CD4-positive, alpha-beta T cell (primary cell): ENCODE data around the gene SPG7. TPM values are rescaled to one million over a fixed set of nuclear protein-coding genes. Genes with fewer than 3 reads are reported as not detected.

Experiments used
- ATAC-seq: fragments of 200-7000 bp; cut with Tn5 transposase; one replicate; pipeline ENCODE4 v1.10.0; 2022; ENCODE audit warnings: mild to moderate bottlenecking; ENCODE audit not compliant: poor library complexity
- CTCF ChIA-PET: fragments of 350-600 bp; sonication (Branson Sonifier 250); formaldehyde crosslinking; loops from one replicate; lab custom pipeline; 2021; ENCODE audit warnings: antibody characterized with exemption, inconsistent platforms; lab: Charles Lee
- POLR2A ChIA-PET: fragments of 350-600 bp; sonication (Branson Sonifier 250); formaldehyde crosslinking; loops from one replicate; lab custom pipeline; 2021; ENCODE audit warnings: antibody characterized with exemption, inconsistent platforms; lab: Charles Lee
- DNase-seq, 14 experiments: peaks; one replicate each; pipeline ENCODE4 v3.0.0-alpha.2; 2013 to 2020; ENCODE audit warnings: mixed read lengths in 2 of 14
- H3K27ac ChIP-seq, 2 donors: one replicate each; pipeline versions ENCODE4 v1.5.1 to v1.7.0; 2013; ENCODE audit warnings: low read length in 2 of 2, low read depth in 1 of 2, mild to moderate bottlenecking in 1 of 2
- H3K27me3 ChIP-seq, 2 experiments: 1 replicate in 1 of 2; 2 replicates in 1 of 2; pipeline versions ENCODE4 v1.6.1 to v1.7.0; 2013; ENCODE audit warnings: low read length in 2 of 2, control low read depth in 1 of 2, mild to moderate bottlenecking in 1 of 2, moderate library complexity in 1 of 2; ENCODE audit not compliant: insufficient read depth in 2 of 2, control insufficient read depth in 1 of 2
- H3K36me3 ChIP-seq: one replicate; pipeline ENCODE4 v1.6.1; 2013; ENCODE audit warnings: low read length, control low read depth; ENCODE audit not compliant: insufficient read depth
- H3K4me1 ChIP-seq: one replicate; pipeline ENCODE4 v1.6.1; 2013; ENCODE audit warnings: low read length, control low read depth; ENCODE audit not compliant: insufficient read depth
- H3K4me3 ChIP-seq: one replicate; pipeline ENCODE4 v1.5.1; 2013; ENCODE audit warnings: mild to moderate bottlenecking, low read length, moderate library complexity
- H3K9me3 ChIP-seq, 2 experiments: 1 replicate in 1 of 2; 2 replicates in 1 of 2; pipeline versions ENCODE4 v1.6.1 to v1.7.0; 2013; ENCODE audit warnings: low read length in 2 of 2, mild to moderate bottlenecking in 2 of 2, control low read depth in 1 of 2, moderate library complexity in 1 of 2; ENCODE audit not compliant: control insufficient read depth in 1 of 2, insufficient read depth in 1 of 2
- H3K27ac Mint-ChIP-seq: one replicate; pipeline ENCODE4 v1.8.0; 2020; ENCODE audit warnings: mixed read lengths
- H3K27me3 Mint-ChIP-seq: one replicate; pipeline ENCODE4 v1.8.0; 2021; ENCODE audit warnings: mixed read lengths
- H3K36me3 Mint-ChIP-seq: one replicate; pipeline ENCODE4 v1.8.0; 2021; ENCODE audit warnings: low read depth, mixed read lengths
- H3K4me1 Mint-ChIP-seq: one replicate; pipeline ENCODE4 v1.8.0; 2021; ENCODE audit warnings: low read depth, mixed read lengths
- H3K4me3 Mint-ChIP-seq: one replicate; pipeline ENCODE4 v1.8.0; 2020; ENCODE audit warnings: mild to moderate bottlenecking, mixed read lengths
- H3K9me3 Mint-ChIP-seq: one replicate; pipeline ENCODE4 v1.8.0; 2020; ENCODE audit warnings: mixed read lengths
- CTCF ChIP-seq: fragments of 200-600 bp; IDR thresholded peaks from one replicate; pipeline ENCODE4 v1.8.0; 2022; ENCODE audit warnings: antibody characterized with exemption, mild to moderate bottlenecking
- intact Hi-C, 2 experiments: fragments of 100-400 bp; cut with DNase I in 1 of 2; cut with micrococcal nuclease in 1 of 2; formaldehyde crosslinking; loops; one replicate each; pipeline versions ENCODE4 v1.15.1 to v1.9.0; 2023 to 2025; cut with DNase I, micrococcal nuclease
- total RNA-seq, 174 experiments: library from RNA in 2 of 174; stranded (reverse) in 2 of 174; gene quantifications; one replicate each; pipeline ENCODE4 v1.2.3 and lab custom pipeline; 2021 to 2026

Gene SPG7
- total RNA-seq, 2 experiments from 2014 or later: 163 to 167 TPM

GRCh38 chr16:89599451-89599858 is 91.3 kb downstream of the SPG7 start:
- ATAC-seq (peak; percentile 27), DNase-seq (peak in 9 of 14 experiments; percentile 19 to 63 (median 31))
- Histone ChIP-seq H3K4me3 (no peak overlapping the region), H3K27ac (no peak overlapping the region), H3K27me3 (no peaks in the 10 kb centered on the region), H3K9me3 (no peaks in the 10 kb centered on the region), H3K36me3 (no peaks in the 10 kb centered on the region), H3K4me1 (peaks cover 24% of the 10 kb centered on the region)
- CTCF ChIA-PET: no interaction called here
- H3K27me3 Mint-ChIP-seq: no peaks in the 10 kb centered on the region
- no peak for TF ChIP-seq CTCF
- intact Hi-C loops: no loop called here
- H3K36me3 Mint-ChIP-seq: no peaks in the 10 kb centered on the region
- POLR2A ChIA-PET: no interaction called here
- H3K4me3 Mint-ChIP-seq: no peak overlapping the region
- H3K9me3 Mint-ChIP-seq: no peaks in the 10 kb centered on the region
- H3K27ac Mint-ChIP-seq: no peak overlapping the region
- peaks cover 12% of the 10 kb centered on the region for H3K4me1 Mint-ChIP-seq

GRCh38 chr16:89599902-89600301 is 91.7 kb downstream of the SPG7 start:
- Histone ChIP-seq H3K27me3 (no peaks in the 10 kb centered on the region), H3K27ac (no peak overlapping the region), H3K4me3 (no peak overlapping the region), H3K4me1 (peaks cover 23% of the 10 kb centered on the region), H3K36me3 (no peaks in the 10 kb centered on the region), H3K9me3 (no peaks in the 10 kb centered on the region)
- no peak for TF ChIP-seq CTCF
- Mint-ChIP-seq H3K27ac (no peak overlapping the region), H3K27me3 (no peaks in the 10 kb centered on the region), H3K4me1 (peaks cover 12% of the 10 kb centered on the region), H3K9me3 (no peaks in the 10 kb centered on the region), H3K36me3 (no peaks in the 10 kb centered on the region), H3K4me3 (no peak overlapping the region)
- no peak for ATAC-seq
- POLR2A ChIA-PET: no interaction called here
- no peak for DNase-seq
- CTCF ChIA-PET: no interaction called here
- intact Hi-C loops: no loop called here

- Histone ChIP-seq H3K27me3 (no peaks in the 10 kb centered on the region), H3K4me3 (no peak overlapping the region), H3K27ac (no peak overlapping the region), H3K36me3 (no peaks in the 10 kb centered on the region), H3K9me3 (no peaks in the 10 kb centered on the region), H3K4me1 (peaks cover 21% of the 10 kb centered on the region)
- no peaks in the 10 kb centered on the region for H3K36me3 Mint-ChIP-seq
- H3K9me3 Mint-ChIP-seq: no peaks in the 10 kb centered on the region
- H3K27ac Mint-ChIP-seq: no peak overlapping the region
- TF ChIP-seq CTCF: no peak
- DNase-seq (no peak), ATAC-seq (no peak)
- H3K4me1 Mint-ChIP-seq: peaks cover 12% of the 10 kb centered on the region
- intact Hi-C loops: no loop called here
- POLR2A ChIA-PET: no interaction called here
- no peak overlapping the region for H3K4me3 Mint-ChIP-seq
- no peaks in the 10 kb centered on the region for H3K27me3 Mint-ChIP-seq
- CTCF ChIA-PET: no interaction called here
These were observed 92.2 kb downstream of the SPG7 start for GRCh38 chr16:89600427-89600826.
